ENCODE data around the gene PCSK6.

PCSK6 gene

GRCh38 chr15:101310161-101310480 lies 179.4 kb downstream of the PCSK6 start:
- CTCF ChIA-PET, result interaction anchor here (0.6 kb wide), 1 partner anchor 34 kb away, joined by 3 read pairs; no protein-coding TSS in a partner anchor
- no peak overlapping the region for H3K27ac ChIP-seq
- TF ChIP-seq, protein P1, sequence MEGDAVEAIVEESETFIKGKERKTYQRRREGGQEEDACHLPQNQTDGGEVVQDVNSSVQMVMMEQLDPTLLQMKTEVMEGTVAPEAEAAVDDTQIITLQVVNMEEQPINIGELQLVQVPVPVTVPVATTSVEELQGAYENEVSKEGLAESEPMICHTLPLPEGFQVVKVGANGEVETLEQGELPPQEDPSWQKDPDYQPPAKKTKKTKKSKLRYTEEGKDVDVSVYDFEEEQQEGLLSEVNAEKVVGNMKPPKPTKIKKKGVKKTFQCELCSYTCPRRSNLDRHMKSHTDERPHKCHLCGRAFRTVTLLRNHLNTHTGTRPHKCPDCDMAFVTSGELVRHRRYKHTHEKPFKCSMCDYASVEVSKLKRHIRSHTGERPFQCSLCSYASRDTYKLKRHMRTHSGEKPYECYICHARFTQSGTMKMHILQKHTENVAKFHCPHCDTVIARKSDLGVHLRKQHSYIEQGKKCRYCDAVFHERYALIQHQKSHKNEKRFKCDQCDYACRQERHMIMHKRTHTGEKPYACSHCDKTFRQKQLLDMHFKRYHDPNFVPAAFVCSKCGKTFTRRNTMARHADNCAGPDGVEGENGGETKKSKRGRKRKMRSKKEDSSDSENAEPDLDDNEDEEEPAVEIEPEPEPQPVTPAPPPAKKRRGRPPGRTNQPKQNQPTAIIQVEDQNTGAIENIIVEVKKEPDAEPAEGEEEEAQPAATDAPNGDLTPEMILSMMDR (conservative IDR thresholded peaks at IDR 0.05; ENCODE audit: low read depth), result no peak
- POLR2A ChIA-PET (ENCODE audit: low non-redundant PET), result no interaction called here
- no peak for DNase-seq (ENCODE audit: low spot score)

- CTCF ChIA-PET, result interaction anchor here (0.6 kb wide), 1 partner anchor 34 kb away, joined by 3 read pairs; no protein-coding TSS in a partner anchor
- H3K27ac ChIP-seq, result no peak overlapping the region
- TF ChIP-seq, protein P1 (conservative IDR thresholded peaks at IDR 0.05; ENCODE audit: low read depth), result no peak
- POLR2A ChIA-PET (ENCODE audit: low non-redundant PET), result no interaction called here
- DNase-seq (ENCODE audit: low spot score), result no peak
Observed at GRCh38 chr15:101309436-101310160, 179.9 kb downstream of the PCSK6 start.

- ChIA-PET POLR2A (ENCODE audit: low non-redundant PET) (no interaction called here), CTCF (no interaction called here)
- no peak overlapping the region for H3K27ac ChIP-seq
- no peak for DNase-seq (ENCODE audit: low spot score)
- TF ChIP-seq, protein P1 (conservative IDR thresholded peaks at IDR 0.05; ENCODE audit: low read depth), result no peak
Observed at GRCh38 chr15:101308604-101309435, 180.7 kb downstream of the PCSK6 start.

GRCh38 chr15:101307897-101308603 lies 181.5 kb downstream of the PCSK6 start:
- no peak overlapping the region for H3K27ac ChIP-seq
- ChIA-PET POLR2A (ENCODE audit: low non-redundant PET) (interaction anchor here (0.6 kb wide), 1 partner anchor 55 kb away, joined by 3 read pairs; no protein-coding TSS in a partner anchor), CTCF (no interaction called here)
- TF ChIP-seq, protein P1 (conservative IDR thresholded peaks at IDR 0.05; ENCODE audit: low read depth), result no peak
- no peak for DNase-seq (ENCODE audit: low spot score)

DNA sequence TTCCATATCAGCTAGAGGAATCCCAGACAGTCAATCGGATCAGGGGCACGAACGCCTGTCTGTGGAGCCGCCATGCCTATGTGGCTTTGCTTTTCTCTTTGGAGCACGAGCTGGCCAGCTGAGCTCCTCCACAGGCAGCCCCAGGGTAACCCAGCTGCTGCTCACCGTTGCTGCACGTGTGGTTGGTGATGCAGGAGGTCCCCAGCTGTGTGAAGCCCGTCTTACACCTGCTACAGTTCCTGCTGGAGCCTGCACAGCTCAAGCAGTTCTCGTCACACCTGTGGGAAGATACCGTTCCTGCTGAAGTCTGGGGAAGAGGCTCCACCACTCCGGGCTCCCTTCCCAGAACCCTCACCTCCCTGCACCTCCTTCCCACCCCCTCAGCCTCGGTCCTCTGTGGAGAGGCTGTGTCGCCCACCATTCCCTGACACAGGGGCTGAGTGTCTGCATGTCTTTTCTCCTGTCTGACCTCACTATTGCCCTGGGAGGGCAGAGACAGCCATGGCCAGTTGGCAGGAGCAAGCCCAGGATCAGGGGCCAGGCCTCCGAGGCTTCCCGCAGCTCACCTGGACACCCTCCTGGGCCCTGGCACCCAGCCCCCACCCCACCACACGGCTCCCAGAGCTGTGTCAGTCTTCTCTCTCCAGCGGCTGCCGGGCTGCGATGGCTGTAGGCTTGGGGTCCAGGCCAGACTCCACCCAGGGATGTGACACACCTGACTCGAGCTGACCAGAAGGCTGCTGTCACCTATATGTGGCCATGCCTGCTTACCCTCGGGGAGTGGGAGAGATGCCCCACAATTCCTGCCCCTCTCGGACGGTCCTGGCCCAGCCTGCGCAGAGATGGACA lies 182.2 kb downstream of the PCSK6 start:
- ChIA-PET POLR2A (ENCODE audit: low non-redundant PET) (interaction anchor here (0.6 kb wide), 1 partner anchor 56 kb away, joined by 3 read pairs; no protein-coding TSS in a partner anchor), CTCF (no interaction called here)
- no peak overlapping the region for H3K27ac ChIP-seq
- TF ChIP-seq, protein P1 (conservative IDR thresholded peaks at IDR 0.05; ENCODE audit: low read depth), result no peak
- no peak for DNase-seq (ENCODE audit: low spot score)
